Keratinocyte (primary cell): Measurements from ENCODE around the gene TSPAN8. TPM values are rescaled to one million over a fixed set of nuclear protein-coding genes. Genes with fewer than 3 reads are reported as not detected.

Experiments
- DNase-seq: peaks from one replicate; pipeline ENCODE4 v3.0.0-alpha.2; 2011; ENCODE audit warnings: low read depth, missing footprints, low spot score
- FAIRE-seq: peaks from 2 replicates; lab custom pipeline; 2011; peaks lifted over from hg19 to GRCh38; lab: Jason Lieb, UNC
- H2AFZ ChIP-seq: 2 replicates; pipeline ENCODE4 v1.6.0; 2012; ENCODE audit warnings: low read length, control low read depth, inconsistent platforms; ENCODE audit not compliant: control insufficient read depth
- H3K27ac ChIP-seq: 2 replicates; pipeline ENCODE4 v1.5.1; 2011; ENCODE audit warnings: low read length; ENCODE audit not compliant: control insufficient read depth, insufficient read depth
- H3K27me3 ChIP-seq: 3 replicates; pipeline ENCODE4 v1.6.0; 2011; ENCODE audit warnings: low read length; ENCODE audit not compliant: control insufficient read depth, insufficient read depth; ENCODE audit errors: extremely low read depth
- H3K36me3 ChIP-seq, 2 experiments: 2 replicates in 1 of 2; 3 replicates in 1 of 2; pipeline ENCODE4 v1.5.1; 2011; ENCODE audit warnings: low read length in 2 of 2, mild to moderate bottlenecking in 1 of 2; ENCODE audit not compliant: control insufficient read depth in 2 of 2, insufficient read depth in 2 of 2; ENCODE audit errors: extremely low read depth in 1 of 2
- H3K4me1 ChIP-seq: 3 replicates; pipeline ENCODE4 v1.5.1; 2011; ENCODE audit warnings: low read length; ENCODE audit not compliant: control insufficient read depth, insufficient read depth; ENCODE audit errors: extremely low read depth
- H3K4me2 ChIP-seq: 3 replicates; pipeline ENCODE4 v1.6.0; 2011; ENCODE audit warnings: low read depth, low read length; ENCODE audit not compliant: control insufficient read depth, insufficient read depth; ENCODE audit errors: extremely low read depth
- H3K4me3 ChIP-seq, 3 experiments: fragments of 200-600 bp in 1 of 3; sonication (generic) in 1 of 3; 2 replicates in 2 of 3; 3 replicates in 1 of 3; pipeline ENCODE4 v1.5.1; 2011 to 2016; ENCODE audit warnings: low read length in 3 of 3, mild to moderate bottlenecking in 3 of 3, control low read depth in 2 of 3, inconsistent platforms in 1 of 3, low read depth in 1 of 3, mixed read lengths in 1 of 3, mixed run types in 1 of 3, moderate library complexity in 1 of 3; ENCODE audit not compliant: control insufficient read depth in 2 of 3, insufficient read depth in 2 of 3; ENCODE audit errors: extremely low read depth in 1 of 3
- H3K79me2 ChIP-seq: 2 replicates; pipeline ENCODE4 v1.6.0; 2012; ENCODE audit warnings: low read length; ENCODE audit not compliant: control insufficient read depth, insufficient read depth
- H3K9ac ChIP-seq: 3 replicates; pipeline ENCODE4 v1.6.0; 2011; ENCODE audit warnings: low read length; ENCODE audit not compliant: control insufficient read depth, insufficient read depth; ENCODE audit errors: extremely low read depth
- H3K9me1 ChIP-seq: 3 replicates; pipeline ENCODE4 v1.6.0; 2011; ENCODE audit warnings: low read length; ENCODE audit not compliant: control insufficient read depth, insufficient read depth; ENCODE audit errors: extremely low read depth
- H3K9me3 ChIP-seq: 2 replicates; pipeline ENCODE4 v1.5.1; 2012; ENCODE audit warnings: low read depth, low read length; ENCODE audit not compliant: control insufficient read depth
- H4K20me1 ChIP-seq: 3 replicates; pipeline ENCODE4 v1.6.0; 2011; ENCODE audit warnings: low read length; ENCODE audit not compliant: control insufficient read depth, insufficient read depth; ENCODE audit errors: extremely low read depth
- CTCF ChIP-seq, 3 experiments: IDR thresholded peaks in 1 of 3; conservative IDR thresholded peaks in 1 of 3; optimal IDR thresholded peaks in 1 of 3; 2 replicates in 2 of 3; 3 replicates in 1 of 3; pipeline versions ENCODE3 to v1.5.1; 2011; ENCODE audit warnings: low read length in 3 of 3, mild to moderate bottlenecking in 3 of 3, moderate library complexity in 2 of 3, control low read depth in 1 of 3, inconsistent platforms in 1 of 3; ENCODE audit not compliant: insufficient read depth in 2 of 3; ENCODE audit errors: extremely low read depth in 1 of 3
- EZH2 ChIP-seq: IDR thresholded peaks from one replicate; pipeline ENCODE4 v1.6.1; 2012; ENCODE audit warnings: inconsistent platforms, mild to moderate bottlenecking, low read length, moderate library complexity
- dilution Hi-C: fragments of 300-500 bp; cut with MboI; formaldehyde crosslinking; loops from one replicate; pipeline ENCODE4 v1.7.0; 2020; ENCODE audit warnings: low sequenced_read_pairs; ENCODE audit not compliant: extremely low pct_ligation_motif_present
- polyA plus RNA-seq, 5 experiments: library from polyadenylated mRNA; depleted of rRNA in 3 of 5; stranded (reverse) in 3 of 5; stranded (forward) in 1 of 5; unstranded in 1 of 5; fragments of >200 nt; gene quantifications; 1 replicate in 1 of 5; 2 replicates in 3 of 5; 3 replicates in 1 of 5; pipeline versions ENCODE4 v1.2.1 to v1.2.3, GENCODE V29; 2011 to 2012; ENCODE audit warnings: missing spikeins in 2 of 5, low read depth in 1 of 5, low replicate concordance in 1 of 5

The TSPAN8 gene
- polyA plus RNA-seq, 1 donor (not counting 4 experiments of a cell fraction or from before 2014, with no cell fraction given), result not detected

- Histone ChIP-seq H3K9me3 (no peaks in the 10 kb centered on the region), H3K4me1 (no peaks in the 10 kb centered on the region), H3K27ac (no peak overlapping the region), H3K79me2 (no peaks in the 10 kb centered on the region), H3K27me3 (no peaks in the 10 kb centered on the region), H3K9me1 (no peaks in the 10 kb centered on the region), H2AFZ (no peak overlapping the region), H3K9ac (no peak overlapping the region), H3K4me3 (no peak overlapping the region), H3K4me2 (no peak overlapping the region), H4K20me1 (no peaks in the 10 kb centered on the region), H3K36me3 (no peaks in the 10 kb centered on the region)
- dilution Hi-C loops, result no loop called here
- TF ChIP-seq EZH2, result no peak
- DNase-seq (no peak), FAIRE-seq (no peak)
Observed at GRCh38 chr12:71092290-71092689, 65.5 kb downstream of the TSPAN8 start.

GRCh38 chr12:71090971-71091370 lies 66.8 kb downstream of the TSPAN8 start:
- Histone ChIP-seq H4K20me1 (no peaks in the 10 kb centered on the region), H3K27me3 (no peaks in the 10 kb centered on the region), H3K9ac (no peak overlapping the region), H3K9me3 (no peaks in the 10 kb centered on the region), H3K27ac (no peak overlapping the region), H3K4me2 (no peak overlapping the region), H3K9me1 (no peaks in the 10 kb centered on the region), H3K36me3 (no peaks in the 10 kb centered on the region), H2AFZ (no peak overlapping the region), H3K79me2 (no peaks in the 10 kb centered on the region), H3K4me3 (no peak overlapping the region), H3K4me1 (no peaks in the 10 kb centered on the region)
- no peak for DNase-seq
- TF ChIP-seq CTCF (optimal IDR thresholded peaks at IDR 0.05 in 1 of 3, IDR thresholded peaks at IDR 0.05 in 1 of 3, conservative IDR thresholded peaks at IDR 0.05 in 1 of 3; ENCODE audit: extremely low read depth in 1 of 3, insufficient read depth in 2 of 3, low read length in 3 of 3) (no peak), EZH2 (no peak)
- no peak for FAIRE-seq
- dilution Hi-C loops, result no loop called here

- no peak for DNase-seq
- no peaks in the 10 kb centered on the region for H3K79me2 ChIP-seq
- H3K9me3 ChIP-seq, result no peaks in the 10 kb centered on the region
- no peak overlapping the region for H3K4me2 ChIP-seq
- H3K27me3 ChIP-seq, result no peaks in the 10 kb centered on the region
- no peak overlapping the region for H3K4me3 ChIP-seq
- no peaks in the 10 kb centered on the region for H4K20me1 ChIP-seq
- no peak overlapping the region for H3K9ac ChIP-seq
- H3K36me3 ChIP-seq, result no peaks in the 10 kb centered on the region
- TF ChIP-seq CTCF (optimal IDR thresholded peaks at IDR 0.05 in 1 of 3, IDR thresholded peaks at IDR 0.05 in 1 of 3, conservative IDR thresholded peaks at IDR 0.05 in 1 of 3; ENCODE audit: extremely low read depth in 1 of 3, insufficient read depth in 2 of 3, low read length in 3 of 3) (no peak), EZH2 (no peak)
- H3K9me1 ChIP-seq, result no peaks in the 10 kb centered on the region
- no peak overlapping the region for H3K27ac ChIP-seq
- no peak overlapping the region for H2AFZ ChIP-seq
- dilution Hi-C loops, result no loop called here
- FAIRE-seq, result no peak
- H3K4me1 ChIP-seq, result no peaks in the 10 kb centered on the region
Observed at GRCh38 chr12:71085575-71085974, 72.2 kb downstream of the TSPAN8 start.
